Hepatocyte (in vitro differentiated cells): Measurements from ENCODE around the gene METTL14. TPM values are rescaled to one million over a fixed set of nuclear protein-coding genes. Genes with fewer than 3 reads are reported as not detected.

ENCODE experiments used
- DNase-seq: peaks from one replicate; pipeline ENCODE4 v3.0.0-alpha.2; 2016; ENCODE audit warnings: low spot score
- H2AFZ ChIP-seq: fragments of 200-600 bp; sonication (generic); 2 replicates; pipeline ENCODE4 v1.6.0; 2016; ENCODE audit warnings: antibody characterized with exemption, mild to moderate bottlenecking
- H3K27ac ChIP-seq: fragments of 200-600 bp; sonication (generic); 2 replicates; pipeline ENCODE4 v1.5.1; 2016; ENCODE audit warnings: mild to moderate bottlenecking
- H3K27me3 ChIP-seq: fragments of 200-600 bp; sonication (generic); 2 replicates; pipeline ENCODE4 v1.6.1; 2016
- H3K36me3 ChIP-seq: fragments of 200-600 bp; sonication (generic); replicated peaks from 2 replicates; pipeline ENCODE4 v1.5.1; 2016; ENCODE audit warnings: low read depth; ENCODE audit not compliant: insufficient read depth
- H3K4me1 ChIP-seq: fragments of 200-600 bp; sonication (generic); 2 replicates; pipeline ENCODE4 v1.5.1; 2016; ENCODE audit warnings: mild to moderate bottlenecking, moderate library complexity; ENCODE audit not compliant: insufficient read depth
- H3K4me2 ChIP-seq: fragments of 200-600 bp; sonication (generic); 2 replicates; pipeline ENCODE4 v1.6.0; 2016
- H3K4me3 ChIP-seq: fragments of 200-600 bp; sonication (generic); 2 replicates; pipeline ENCODE4 v1.5.1; 2016; ENCODE audit warnings: mild to moderate bottlenecking
- H3K79me2 ChIP-seq: fragments of 200-600 bp; sonication (generic); 2 replicates; pipeline ENCODE4 v1.6.0; 2017; ENCODE audit warnings: mild to moderate bottlenecking
- H3K9me2 ChIP-seq: fragments of 200-600 bp; sonication (generic); replicated peaks from 2 replicates; pipeline ENCODE4 v1.6.0; 2017; ENCODE audit warnings: mild to moderate bottlenecking; ENCODE audit not compliant: insufficient read depth
- H3K9me3 ChIP-seq: fragments of 200-600 bp; sonication (generic); 2 replicates; pipeline ENCODE4 v1.5.1; 2016; ENCODE audit warnings: low read depth, mild to moderate bottlenecking
- H4K20me1 ChIP-seq: fragments of 200-600 bp; sonication (generic); 2 replicates; pipeline ENCODE4 v1.6.0; 2016; ENCODE audit warnings: mild to moderate bottlenecking; ENCODE audit not compliant: insufficient read depth, poor library complexity, severe bottlenecking
- EZH2 ChIP-seq: fragments of 200-600 bp; sonication (generic); IDR thresholded peaks from 2 replicates; pipeline ENCODE4 v1.6.1; 2016; ENCODE audit warnings: antibody characterized with exemption, mild to moderate bottlenecking, borderline replicate concordance
- EZH2phosphoT487 ChIP-seq: fragments of 200-600 bp; sonication (generic); IDR thresholded peaks from one replicate; pipeline ENCODE4 v1.6.1; 2018; ENCODE audit warnings: antibody characterized with exemption, mild to moderate bottlenecking, low read depth, moderate library complexity; ENCODE audit not compliant: unreplicated experiment, severe bottlenecking
- WGBS: methylation state at CpG from one replicate; pipeline ENCODE4 v1.1.6; 2016; ENCODE audit warnings: low lambda C conversion rate; ENCODE audit errors: missing lambda C conversion rate; 5-methylcytosine and 5-hydroxymethylcytosine counted together
- polyA plus RNA-seq: library from polyadenylated mRNA; unstranded; fragments of >200 nt; fragmentation: Nextera tagmentation; extraction: Ambion mirVana; gene quantifications from 2 replicates; pipeline ENCODE4 v1.2.1, GENCODE V29; 2016
- total RNA-seq: library from RNA; depleted of rRNA; stranded (reverse); fragments of >200 nt; gene quantifications from 2 replicates; pipeline ENCODE4 v1.2.3, GENCODE V29; 2014
- TF ChIP-seq, protein P1 (sequence below): fragments of 200-600 bp; sonication (generic); IDR thresholded peaks from 2 replicates; pipeline ENCODE4 v1.5.1; 2016; ENCODE audit warnings: antibody characterized with exemption, mild to moderate bottlenecking; ENCODE audit not compliant: poor library complexity

The METTL14 gene
- total and polyA plus RNA-seq, 2 experiments from 2014 or later, result 18.3 to 24.4 TPM

DNA sequence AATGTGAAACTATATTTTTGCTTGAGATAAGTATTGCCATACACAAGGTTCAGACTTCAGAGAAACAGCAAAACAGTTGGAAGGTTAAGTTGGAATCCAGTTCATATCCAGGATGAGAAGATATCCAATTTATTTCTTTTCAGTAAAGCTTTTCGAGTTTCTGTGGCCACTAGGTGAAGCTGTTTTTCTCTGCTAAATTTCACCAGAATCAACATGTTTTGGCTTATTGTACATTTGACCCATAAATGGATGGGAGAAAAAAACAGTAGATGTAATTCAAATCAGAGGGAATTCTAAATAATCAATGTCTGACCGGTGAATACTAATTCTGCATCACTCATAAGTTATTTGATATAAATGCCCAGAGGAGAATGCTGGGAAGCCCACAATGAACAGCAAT is 9.1 kb upstream of the METTL14 start:
- TF ChIP-seq, protein P1, sequence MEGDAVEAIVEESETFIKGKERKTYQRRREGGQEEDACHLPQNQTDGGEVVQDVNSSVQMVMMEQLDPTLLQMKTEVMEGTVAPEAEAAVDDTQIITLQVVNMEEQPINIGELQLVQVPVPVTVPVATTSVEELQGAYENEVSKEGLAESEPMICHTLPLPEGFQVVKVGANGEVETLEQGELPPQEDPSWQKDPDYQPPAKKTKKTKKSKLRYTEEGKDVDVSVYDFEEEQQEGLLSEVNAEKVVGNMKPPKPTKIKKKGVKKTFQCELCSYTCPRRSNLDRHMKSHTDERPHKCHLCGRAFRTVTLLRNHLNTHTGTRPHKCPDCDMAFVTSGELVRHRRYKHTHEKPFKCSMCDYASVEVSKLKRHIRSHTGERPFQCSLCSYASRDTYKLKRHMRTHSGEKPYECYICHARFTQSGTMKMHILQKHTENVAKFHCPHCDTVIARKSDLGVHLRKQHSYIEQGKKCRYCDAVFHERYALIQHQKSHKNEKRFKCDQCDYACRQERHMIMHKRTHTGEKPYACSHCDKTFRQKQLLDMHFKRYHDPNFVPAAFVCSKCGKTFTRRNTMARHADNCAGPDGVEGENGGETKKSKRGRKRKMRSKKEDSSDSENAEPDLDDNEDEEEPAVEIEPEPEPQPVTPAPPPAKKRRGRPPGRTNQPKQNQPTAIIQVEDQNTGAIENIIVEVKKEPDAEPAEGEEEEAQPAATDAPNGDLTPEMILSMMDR, result no peak
- TF ChIP-seq EZH2phosphoT487, result no peak
- no peak for TF ChIP-seq EZH2
- 74% methylated on average over 2 of the region's 2 CpGs for WGBS
- no peaks in the 10 kb centered on the region for H3K27me3 ChIP-seq
- no peaks in the 10 kb centered on the region for H3K4me1 ChIP-seq
- no peak overlapping the region for H3K4me2 ChIP-seq
- no peaks in the 10 kb centered on the region for H3K9me3 ChIP-seq
- H3K79me2 ChIP-seq, result no peaks in the 10 kb centered on the region
- DNase-seq, result no peak
- H3K36me3 ChIP-seq, result no peaks in the 10 kb centered on the region
- no peaks in the 10 kb centered on the region for H3K9me2 ChIP-seq
- no peak overlapping the region for H2AFZ ChIP-seq
- H3K4me3 ChIP-seq, result no peak overlapping the region
- H4K20me1 ChIP-seq, result no peaks in the 10 kb centered on the region
- H3K27ac ChIP-seq, result no peak overlapping the region

DNA sequence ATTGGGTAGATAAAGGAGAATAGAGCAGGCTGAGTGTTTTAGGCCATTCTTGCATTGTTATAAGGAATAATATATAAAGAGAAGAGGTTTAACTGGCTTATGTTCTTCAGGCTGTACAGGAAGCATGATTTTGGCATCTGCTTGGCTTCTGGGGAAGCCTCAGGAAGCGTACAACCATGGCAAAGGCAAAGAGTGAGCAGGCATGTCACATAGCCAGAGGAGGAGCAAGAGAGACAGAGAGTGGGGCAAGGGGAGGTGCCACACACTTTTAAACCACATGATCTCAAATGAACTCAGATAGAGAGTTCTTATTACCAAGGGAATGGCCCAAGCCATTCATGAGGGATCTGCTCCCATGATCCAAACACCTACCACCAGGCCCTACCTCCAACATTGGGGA is 4.4 kb upstream of the METTL14 start:
- TF ChIP-seq EZH2, result no peak
- no peak for TF ChIP-seq EZH2phosphoT487
- TF ChIP-seq, protein P1, result no peak
- Histone ChIP-seq H4K20me1 (no peaks in the 10 kb centered on the region), H3K4me1 (no peaks in the 10 kb centered on the region), H3K4me3 (no peak overlapping the region), H3K27ac (no peak overlapping the region), H3K9me2 (no peaks in the 10 kb centered on the region), H3K79me2 (peaks cover 3% of the 10 kb centered on the region), H3K4me2 (no peak overlapping the region), H3K36me3 (no peaks in the 10 kb centered on the region), H3K9me3 (no peaks in the 10 kb centered on the region), H3K27me3 (no peaks in the 10 kb centered on the region), H2AFZ (no peak overlapping the region)
- no peak for DNase-seq
- WGBS, result 81% methylated on average over 1 of the region's 1 CpG

DNA sequence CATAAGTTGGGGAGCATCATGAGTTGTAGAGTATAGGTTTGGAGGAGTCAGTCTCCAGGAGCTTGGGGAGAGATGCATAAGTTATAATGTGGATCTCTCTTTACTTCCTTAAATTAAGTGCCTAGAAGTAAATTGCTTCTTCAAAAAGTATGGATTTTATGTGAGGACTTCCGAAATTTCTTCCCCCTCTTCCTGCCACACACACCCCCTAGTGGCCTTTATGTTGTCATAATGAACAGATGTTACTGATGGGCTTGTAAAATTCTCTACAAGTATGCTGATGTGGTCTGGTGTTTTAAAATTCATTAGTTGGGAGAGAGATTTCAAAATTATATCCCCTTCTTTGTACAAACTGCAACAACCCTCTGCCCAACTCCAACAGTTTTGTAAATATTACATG is 2.3 kb upstream of the METTL14 start:
- DNase-seq, result peak; percentile 11
- Histone ChIP-seq H3K9me2 (no peaks in the 10 kb centered on the region), H4K20me1 (peaks cover 15% of the 10 kb centered on the region), H3K36me3 (no peaks in the 10 kb centered on the region), H3K27ac (no peak overlapping the region), H2AFZ (peak overlapping the region; percentile 68), H3K79me2 (peaks cover 24% of the 10 kb centered on the region), H3K9me3 (no peaks in the 10 kb centered on the region), H3K4me1 (peaks cover 9% of the 10 kb centered on the region), H3K27me3 (no peaks in the 10 kb centered on the region), H3K4me3 (no peak overlapping the region), H3K4me2 (no peak overlapping the region)
- no peak for TF ChIP-seq EZH2
- TF ChIP-seq, protein P1, result peak; percentile 37
- WGBS, result 44% methylated on average over 1 of the region's 1 CpG

DNA sequence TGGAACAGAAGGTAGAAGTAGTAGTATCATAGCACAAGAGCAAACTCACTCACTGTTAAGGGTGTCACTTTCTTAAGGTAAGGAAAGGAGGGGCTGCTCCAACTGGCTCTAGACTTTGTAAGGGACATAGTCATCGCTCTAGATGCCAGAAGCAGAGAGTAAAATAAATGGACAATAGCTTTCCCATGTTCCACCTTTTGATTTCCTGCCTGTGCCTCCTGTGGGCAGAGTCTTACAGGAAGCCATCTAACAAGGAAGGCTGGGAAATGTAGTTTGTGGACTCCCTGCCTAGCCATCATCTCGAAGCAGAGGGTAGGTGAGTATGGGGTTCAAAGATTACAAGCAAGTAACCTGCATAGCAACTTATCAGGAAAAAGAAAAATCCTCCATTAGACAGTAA is 1.7 kb upstream of the METTL14 start:
- Histone ChIP-seq H3K4me2 (peak overlapping the region; percentile 36), H3K27ac (no peak overlapping the region), H2AFZ (peak overlapping the region; percentile 68), H3K9me2 (no peaks in the 10 kb centered on the region), H3K4me1 (peaks cover 9% of the 10 kb centered on the region), H3K79me2 (peaks cover 29% of the 10 kb centered on the region), H3K27me3 (no peaks in the 10 kb centered on the region), H4K20me1 (peaks cover 15% of the 10 kb centered on the region), H3K9me3 (no peaks in the 10 kb centered on the region), H3K4me3 (no peak overlapping the region), H3K36me3 (no peaks in the 10 kb centered on the region)
- WGBS, result 17% methylated on average over 2 of the region's 2 CpGs
- DNase-seq, result peak; percentile 8
- TF ChIP-seq EZH2 (no peak), EZH2phosphoT487 (no peak)
- TF ChIP-seq, protein P1, result no peak
